MM.1S (cell line): ENCODE results near the gene RFPL3.

Experiments
- DNase-seq: peaks from one replicate; pipeline ENCODE4 v3.0.0-alpha.2; 2015
- H2AFZ ChIP-seq: fragments of 300-600 bp; sonication (generic); 2 replicates; pipeline ENCODE4 v1.6.0; 2016; ENCODE audit warnings: antibody characterized with exemption, low read length
- H3F3A ChIP-seq: fragments of 300-600 bp; sonication (generic); 2 replicates; pipeline ENCODE4 v1.6.1; 2016; ENCODE audit warnings: mild to moderate bottlenecking, antibody characterized with exemption, low read length, moderate library complexity, mixed read lengths; ENCODE audit not compliant: insufficient read depth
- H3K27ac ChIP-seq: fragments of 300-600 bp; sonication (generic); 2 replicates; pipeline ENCODE4 v1.5.1; 2016; ENCODE audit warnings: mild to moderate bottlenecking, low read length
- H3K27me3 ChIP-seq: fragments of 300-600 bp; sonication (generic); replicated peaks from 2 replicates; pipeline ENCODE4 v1.6.0; 2016; ENCODE audit warnings: low read length; ENCODE audit not compliant: insufficient read depth
- H3K36me3 ChIP-seq: fragments of 300-600 bp; sonication (generic); replicated peaks from 2 replicates; pipeline ENCODE4 v1.6.1; 2016; ENCODE audit warnings: mild to moderate bottlenecking, low read length, mixed read lengths; ENCODE audit not compliant: insufficient read depth
- H3K4me1 ChIP-seq: fragments of 300-600 bp; sonication (generic); 2 replicates; pipeline ENCODE4 v1.6.1; 2016; ENCODE audit warnings: low read length, mixed read lengths
- H3K4me2 ChIP-seq: fragments of 300-600 bp; sonication (generic); 2 replicates; pipeline ENCODE4 v1.6.0; 2016; ENCODE audit warnings: low read depth, low read length
- H3K4me3 ChIP-seq: fragments of 300-600 bp; sonication (generic); 2 replicates; pipeline ENCODE4 v1.5.1; 2016; ENCODE audit warnings: low read length, mixed read lengths
- H3K79me2 ChIP-seq: fragments of 300-600 bp; sonication (generic); 2 replicates; pipeline ENCODE4 v1.6.1; 2016; ENCODE audit warnings: mixed run types, low read length, mixed read lengths
- H3K9ac ChIP-seq: fragments of 300-600 bp; sonication (generic); 2 replicates; pipeline ENCODE4 v1.6.1; 2016; ENCODE audit warnings: low read length, mixed read lengths
- H3K9me2 ChIP-seq: fragments of 300-600 bp; sonication (generic); replicated peaks from 2 replicates; pipeline ENCODE4 v1.6.1; 2016; ENCODE audit warnings: mild to moderate bottlenecking, low read length, mixed read lengths; ENCODE audit not compliant: insufficient read depth
- H3K9me3 ChIP-seq: fragments of 300-600 bp; sonication (generic); replicated peaks from 2 replicates; pipeline ENCODE4 v1.6.1; 2016; ENCODE audit warnings: mild to moderate bottlenecking, low read length, mixed read lengths; ENCODE audit not compliant: insufficient read depth
- H4K20me1 ChIP-seq: fragments of 300-600 bp; sonication (generic); 2 replicates; pipeline ENCODE4 v1.6.1; 2016; ENCODE audit warnings: mild to moderate bottlenecking, low read length, moderate library complexity, mixed read lengths; ENCODE audit not compliant: insufficient read depth
- EZH2 ChIP-seq: fragments of 300-600 bp; sonication (generic); optimal IDR thresholded peaks from 2 replicates; pipeline ENCODE3; 2017; ENCODE audit warnings: low read depth, mild to moderate bottlenecking, antibody characterized with exemption, low read length, mixed read lengths
- EZH2phosphoT487 ChIP-seq: fragments of 300-600 bp; sonication (generic); IDR thresholded peaks from 2 replicates; pipeline ENCODE4 v1.6.1; 2018; ENCODE audit warnings: antibody characterized with exemption, low read length
- TF ChIP-seq, protein P1 (sequence below): fragments of 300-600 bp; sonication (generic); IDR thresholded peaks from 2 replicates; pipeline ENCODE4 v1.5.1; 2016; ENCODE audit warnings: antibody characterized with exemption, low read length, mixed read lengths

The RFPL3 gene

DNA sequence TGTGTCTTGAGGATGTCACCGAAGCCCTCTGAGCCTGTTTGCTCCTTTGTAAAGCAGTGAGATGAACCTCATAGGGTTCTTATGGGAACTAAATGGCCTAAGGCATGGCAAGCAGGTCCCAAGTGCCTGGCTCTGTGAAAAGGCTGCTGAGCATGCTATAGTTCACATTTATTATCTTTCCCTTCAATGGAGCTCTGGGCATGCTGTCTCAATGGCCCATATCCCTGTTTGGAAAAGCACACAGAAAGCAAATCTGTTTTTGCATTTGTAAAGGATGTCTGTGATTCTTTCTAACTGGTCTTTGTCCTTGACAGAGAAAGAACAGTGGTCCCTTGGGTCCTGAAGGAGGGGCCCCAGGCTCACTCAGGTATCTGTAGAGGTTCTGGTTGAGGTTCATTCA lies 28.0 kb downstream of the RFPL3 start:
- H3K4me3 ChIP-seq = no peak overlapping the region
- H2AFZ ChIP-seq = no peak overlapping the region
- TF ChIP-seq EZH2 (no peak), EZH2phosphoT487 (no peak)
- TF ChIP-seq, protein P1, sequence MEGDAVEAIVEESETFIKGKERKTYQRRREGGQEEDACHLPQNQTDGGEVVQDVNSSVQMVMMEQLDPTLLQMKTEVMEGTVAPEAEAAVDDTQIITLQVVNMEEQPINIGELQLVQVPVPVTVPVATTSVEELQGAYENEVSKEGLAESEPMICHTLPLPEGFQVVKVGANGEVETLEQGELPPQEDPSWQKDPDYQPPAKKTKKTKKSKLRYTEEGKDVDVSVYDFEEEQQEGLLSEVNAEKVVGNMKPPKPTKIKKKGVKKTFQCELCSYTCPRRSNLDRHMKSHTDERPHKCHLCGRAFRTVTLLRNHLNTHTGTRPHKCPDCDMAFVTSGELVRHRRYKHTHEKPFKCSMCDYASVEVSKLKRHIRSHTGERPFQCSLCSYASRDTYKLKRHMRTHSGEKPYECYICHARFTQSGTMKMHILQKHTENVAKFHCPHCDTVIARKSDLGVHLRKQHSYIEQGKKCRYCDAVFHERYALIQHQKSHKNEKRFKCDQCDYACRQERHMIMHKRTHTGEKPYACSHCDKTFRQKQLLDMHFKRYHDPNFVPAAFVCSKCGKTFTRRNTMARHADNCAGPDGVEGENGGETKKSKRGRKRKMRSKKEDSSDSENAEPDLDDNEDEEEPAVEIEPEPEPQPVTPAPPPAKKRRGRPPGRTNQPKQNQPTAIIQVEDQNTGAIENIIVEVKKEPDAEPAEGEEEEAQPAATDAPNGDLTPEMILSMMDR = no peak
- no peak overlapping the region for H3K9ac ChIP-seq
- H3K27ac ChIP-seq = no peak overlapping the region
- no peaks in the 10 kb centered on the region for H3F3A ChIP-seq
- 0 out of 2 replicates have a peak, but pooled peaks cover 8% of the 10 kb centered on the region for H3K36me3 ChIP-seq
- H3K4me1 ChIP-seq = no peaks in the 10 kb centered on the region
- H3K9me3 ChIP-seq = no peaks in the 10 kb centered on the region
- H4K20me1 ChIP-seq = no peaks in the 10 kb centered on the region
- H3K27me3 ChIP-seq = no peaks in the 10 kb centered on the region
- H3K4me2 ChIP-seq = no peak overlapping the region
- H3K9me2 ChIP-seq = no peaks in the 10 kb centered on the region
- DNase-seq = no peak
- no peaks in the 10 kb centered on the region for H3K79me2 ChIP-seq

DNA sequence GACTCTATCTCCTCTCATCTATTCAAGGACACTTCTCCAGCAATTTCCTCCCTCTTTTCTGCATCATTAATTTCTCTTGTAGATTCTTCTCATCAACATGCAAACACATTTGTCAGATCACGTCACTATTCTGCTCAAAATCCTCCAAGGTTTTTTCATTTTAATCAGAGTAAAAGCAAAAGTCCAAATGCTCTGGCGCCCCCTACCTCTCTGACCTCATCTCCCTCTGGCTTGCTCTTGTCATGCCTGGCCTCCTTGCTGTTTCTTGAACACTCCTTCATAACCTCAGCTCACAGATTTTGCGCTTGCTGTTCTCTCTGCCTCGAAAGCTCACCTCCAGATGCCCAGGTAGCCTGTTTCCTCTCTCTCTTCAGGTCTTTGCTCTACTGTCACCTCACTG lies 32.0 kb downstream of the RFPL3 start:
- no peak overlapping the region for H3K4me3 ChIP-seq
- H3K9me2 ChIP-seq = no peaks in the 10 kb centered on the region
- no peak overlapping the region for H3K27ac ChIP-seq
- TF ChIP-seq, protein P1 = peak; percentile 44
- TF ChIP-seq EZH2 (no peak), EZH2phosphoT487 (no peak)
- H3K36me3 ChIP-seq = peaks cover 25% of the 10 kb centered on the region
- DNase-seq = no peak
- H3K79me2 ChIP-seq = peaks cover 8% of the 10 kb centered on the region; the same call in 1 of the 2 replicates
- no peaks in the 10 kb centered on the region for H3K27me3 ChIP-seq
- H2AFZ ChIP-seq = no peak overlapping the region
- H3K4me2 ChIP-seq = no peak overlapping the region
- H3F3A ChIP-seq = peaks cover 4% of the 10 kb centered on the region; the same call in 1 of the 2 replicates
- H4K20me1 ChIP-seq = no peaks in the 10 kb centered on the region
- no peaks in the 10 kb centered on the region for H3K9me3 ChIP-seq
- peaks cover 4% of the 10 kb centered on the region for H3K4me1 ChIP-seq
- no peak overlapping the region for H3K9ac ChIP-seq

DNA sequence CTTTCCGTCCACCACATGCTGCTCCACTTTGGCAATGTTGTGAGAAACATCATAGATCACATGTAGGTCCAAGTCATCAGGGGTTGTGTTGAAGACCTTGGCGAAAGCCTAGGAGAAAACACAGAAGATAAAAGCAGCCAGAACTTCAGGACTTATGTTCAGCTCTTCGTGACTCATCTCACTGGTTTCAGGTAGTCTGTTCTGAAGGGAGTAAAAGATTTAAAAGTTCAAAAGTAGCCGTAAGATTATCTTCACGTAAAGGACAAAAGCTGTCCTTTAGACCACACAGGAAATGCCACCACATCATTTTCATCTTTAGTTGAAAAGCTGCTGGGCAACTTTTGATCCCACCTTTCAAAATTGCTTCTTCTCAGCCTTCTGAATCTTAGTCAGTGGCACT lies 37.4 kb downstream of the RFPL3 start:
- H4K20me1 ChIP-seq = no peaks in the 10 kb centered on the region
- no peak overlapping the region for H3K9ac ChIP-seq
- peaks cover 23% of the 10 kb centered on the region for H3K4me1 ChIP-seq
- H3K27ac ChIP-seq = peak overlapping the region; percentile 57
- TF ChIP-seq EZH2phosphoT487 = no peak
- TF ChIP-seq EZH2 = no peak
- TF ChIP-seq, protein P1 = no peak
- peaks cover 9% of the 10 kb centered on the region; the same call in 1 of the 2 replicates for H3K79me2 ChIP-seq
- H3K27me3 ChIP-seq = no peaks in the 10 kb centered on the region
- H3K9me3 ChIP-seq = no peaks in the 10 kb centered on the region
- H3K9me2 ChIP-seq = no peaks in the 10 kb centered on the region
- H3K4me3 ChIP-seq = no peak overlapping the region
- H3K4me2 ChIP-seq = peak overlapping the region; percentile 6; the same call in 1 of the 2 replicates
- DNase-seq = peak; percentile 82
- H3K36me3 ChIP-seq = peaks cover 27% of the 10 kb centered on the region
- H3F3A ChIP-seq = peaks cover 23% of the 10 kb centered on the region
- H2AFZ ChIP-seq = no peak overlapping the region
